Measurements from ENCODE around the gene RIMKLB.
"Not testable (repeated sequence)": the region's sequence is repeated elsewhere in the genome, so short reads cannot be mapped to it uniquely, and the experiment has no call there.

The RIMKLB gene

GRCh38 chr12:8695116-8695515 lies 2.7 kb upstream of the RIMKLB start:
- DNase-seq: no peak

DNA sequence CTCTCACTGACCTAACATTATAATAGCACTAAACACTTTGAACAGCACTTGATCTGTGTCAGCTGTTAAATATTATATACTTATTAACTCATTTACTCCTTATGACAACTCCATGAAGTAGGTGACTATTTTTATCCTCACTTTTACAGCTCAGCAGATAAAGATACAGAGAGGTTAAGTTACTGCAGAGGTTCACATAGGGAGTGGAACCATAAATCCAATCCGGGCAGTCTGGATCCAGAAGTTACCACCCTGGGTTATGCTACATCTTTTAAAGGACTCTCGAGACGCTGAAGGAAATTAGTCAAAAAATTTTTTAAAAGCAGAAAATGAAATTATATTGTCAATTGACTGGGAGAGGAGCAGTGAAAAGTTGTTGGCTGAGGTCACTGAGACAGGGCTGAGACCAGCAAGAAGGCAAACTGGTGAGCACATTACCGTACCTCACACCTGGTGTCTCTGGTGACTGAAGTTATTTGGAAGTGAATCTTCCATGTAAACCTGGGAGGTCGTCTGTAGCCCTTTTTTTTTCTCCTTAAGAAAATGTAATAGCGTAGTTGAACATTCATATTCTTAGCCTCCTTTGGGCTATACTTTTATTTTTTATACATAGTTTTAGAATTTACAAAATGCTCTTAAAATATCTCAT lies 1.2 kb upstream of the RIMKLB start:
- no peak for DNase-seq

DNA sequence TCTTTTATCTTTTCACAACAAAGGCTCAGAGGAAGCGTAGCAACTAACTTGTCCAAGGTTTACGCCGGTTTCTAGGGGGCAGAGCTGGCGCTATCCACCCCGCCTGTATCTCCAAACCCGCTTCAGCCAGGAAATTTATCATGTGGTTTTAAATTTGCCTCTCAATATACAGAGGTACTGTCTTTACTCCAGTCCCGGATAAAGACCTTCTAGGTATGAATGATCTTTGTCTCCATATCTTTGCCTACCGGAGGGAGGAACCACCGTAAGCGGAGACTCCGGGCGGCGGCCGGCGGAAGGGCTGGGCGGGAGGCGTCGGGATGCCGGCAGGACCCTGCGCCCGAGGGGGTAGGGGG lies 693 bp upstream of the RIMKLB start:
- peak; percentile 45 for DNase-seq

GRCh38 chr12:8698132-8698851 lies 501 bp downstream of the RIMKLB start:
- DNase-seq: no peak

- no peak for DNase-seq
Observed at GRCh38 chr12:8698879-8699278, 1.1 kb downstream of the RIMKLB start.

DNA sequence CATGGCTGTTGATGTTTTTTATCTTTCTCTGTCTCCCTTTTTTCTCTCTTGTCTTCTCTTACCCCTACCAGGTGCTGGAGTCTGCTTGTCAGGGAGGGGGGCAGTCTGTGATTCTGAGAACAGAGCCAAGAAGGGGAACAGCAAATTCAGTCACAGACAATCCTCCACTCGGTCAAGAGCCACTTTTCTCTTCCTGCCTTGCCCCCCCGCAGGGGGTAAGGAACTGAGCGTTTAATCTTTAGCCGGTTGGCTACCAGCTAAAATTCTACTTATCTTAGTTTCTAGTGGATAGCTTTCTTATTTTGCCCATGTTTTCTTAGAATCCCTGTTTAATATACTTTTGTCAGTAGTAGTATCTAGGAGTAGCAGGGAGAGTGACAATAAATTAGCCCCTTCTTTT lies 1.9 kb downstream of the RIMKLB start:
- no peak for DNase-seq

DNA sequence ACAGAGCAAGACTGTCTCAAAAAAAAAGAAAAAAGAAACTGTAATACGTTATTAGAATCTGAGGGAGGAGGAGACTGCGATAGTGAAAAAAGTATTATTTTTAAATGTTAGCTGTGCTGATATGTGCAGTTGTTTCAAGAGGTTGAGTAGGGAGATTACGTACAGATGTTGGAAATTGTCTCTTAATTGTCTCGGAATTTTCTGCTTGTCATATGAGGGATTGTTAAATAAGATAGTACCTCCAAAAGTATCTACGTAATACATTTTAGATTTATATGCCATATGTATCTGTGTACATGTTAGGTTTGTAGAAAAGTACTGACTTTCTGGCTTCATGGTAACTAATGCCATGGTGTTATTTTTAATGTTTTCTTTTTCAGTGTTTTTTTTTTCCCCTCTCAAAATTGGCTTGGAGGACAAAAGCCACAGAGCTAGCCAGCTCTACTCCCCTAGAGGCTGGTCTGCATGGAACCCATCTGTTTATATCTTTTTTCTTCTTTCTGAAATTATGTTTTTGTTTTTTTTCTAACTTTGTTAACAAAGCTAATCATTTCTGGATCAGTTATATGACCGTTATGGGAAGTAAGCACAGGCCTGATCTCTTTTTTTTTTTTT lies 3.4 kb downstream of the RIMKLB start:
- DNase-seq: no peak

- DNase-seq: no peak
Observed at GRCh38 chr12:8702159-8702558, 4.4 kb downstream of the RIMKLB start.

DNA sequence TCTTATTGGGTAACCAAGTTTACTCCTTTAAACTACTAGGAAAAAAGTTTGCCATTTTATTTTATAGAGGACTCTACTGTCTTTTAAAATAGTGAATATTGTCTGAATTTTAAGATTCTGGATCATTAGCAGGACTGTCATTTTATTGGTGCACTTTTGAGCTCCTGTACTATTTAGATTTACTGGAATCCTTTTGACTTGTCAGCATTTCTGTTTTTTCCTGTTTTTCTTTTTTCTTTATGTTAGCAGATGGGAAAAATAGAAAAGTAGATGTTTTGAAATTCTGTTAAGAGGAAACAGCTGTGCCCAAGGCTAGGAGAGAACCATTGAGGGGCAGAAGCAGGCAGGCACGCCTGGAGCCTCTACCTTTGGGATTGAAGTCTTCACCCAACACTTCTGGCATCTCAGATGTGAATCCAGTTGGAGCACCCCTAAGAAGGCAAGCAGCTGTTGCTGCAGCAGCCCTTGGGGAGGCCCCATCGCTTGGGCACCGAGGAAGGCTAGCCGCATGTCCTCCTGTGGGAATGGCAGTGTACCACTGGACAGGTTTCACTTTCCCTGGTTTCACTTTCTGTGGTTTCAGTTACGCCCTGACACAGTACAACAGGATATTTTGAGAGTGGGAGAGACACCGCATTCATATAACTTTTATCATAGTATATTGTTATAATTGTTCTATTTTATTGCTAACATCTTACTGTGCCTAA lies 11.5 kb downstream of the RIMKLB start:
- DNase-seq: peak; percentile 11

DNA sequence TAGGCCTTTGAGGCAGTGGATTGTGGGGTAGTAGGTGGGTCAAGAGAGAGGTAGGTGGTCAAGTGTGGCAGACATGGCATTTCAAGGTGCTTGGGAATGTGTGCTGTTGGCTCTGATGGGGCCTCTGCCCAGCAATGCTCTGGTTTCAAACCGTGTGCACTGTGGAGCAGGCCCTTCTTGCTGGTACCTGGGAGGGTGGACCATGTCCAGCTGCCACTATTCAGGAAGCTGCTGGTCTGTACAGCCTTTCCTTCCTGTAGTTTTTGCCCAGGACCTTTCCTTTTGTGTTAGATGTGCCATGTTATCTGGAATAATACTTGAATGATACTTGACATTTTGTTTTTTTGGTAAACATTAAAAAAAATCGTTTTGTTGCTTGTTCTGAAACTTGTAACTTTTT lies 14.8 kb downstream of the RIMKLB start:
- DNase-seq: no peak

DNA sequence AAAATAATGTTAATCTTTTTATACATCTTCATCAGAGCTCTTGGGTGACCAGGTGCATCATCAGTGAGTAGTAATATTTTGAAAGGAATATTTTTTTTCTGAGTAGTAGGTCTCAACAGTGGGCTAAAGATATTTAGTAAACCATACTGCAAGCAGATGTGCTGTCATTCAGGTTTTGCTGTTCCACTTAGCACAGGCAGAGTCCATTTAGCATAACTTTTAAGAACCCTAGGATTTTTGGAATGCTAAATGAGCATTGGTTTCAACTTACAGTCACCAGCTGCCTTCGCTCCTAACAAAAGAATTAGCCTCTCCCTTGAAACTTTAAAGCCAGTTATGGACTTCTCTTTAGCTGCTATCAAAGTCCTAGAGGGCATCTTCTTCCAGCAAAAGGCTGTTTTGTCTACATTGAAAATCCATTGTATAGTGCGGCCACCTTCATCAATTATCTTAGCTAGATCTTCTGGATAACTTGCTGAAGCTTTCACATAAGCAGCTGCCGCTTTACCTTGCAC lies 24.6 kb downstream of the RIMKLB start:
- no peak for DNase-seq

GRCh38 chr12:8734873-8735381 lies 37.1 kb downstream of the RIMKLB start:
- DNase-seq: no peak

DNA sequence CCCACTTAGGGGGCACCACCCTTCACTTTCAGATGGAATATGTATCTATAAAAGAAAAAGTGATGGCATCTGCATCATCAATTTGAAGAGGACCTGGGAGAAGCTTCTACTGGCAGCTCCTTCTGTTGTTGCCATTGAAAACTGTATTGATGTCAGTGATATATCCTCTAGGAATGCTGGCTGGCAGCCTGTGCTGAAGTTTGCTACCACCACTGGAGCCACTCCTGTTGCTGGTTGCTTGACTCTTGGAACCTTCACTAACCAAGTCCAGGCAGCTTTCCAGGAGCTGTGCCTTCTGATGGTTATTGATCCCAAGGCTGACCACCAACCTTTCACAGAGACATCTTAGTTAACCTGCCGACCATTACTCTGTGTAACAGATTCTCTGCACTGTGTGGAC lies 44.7 kb downstream of the RIMKLB start:
- DNase-seq: peak; percentile 13

DNA sequence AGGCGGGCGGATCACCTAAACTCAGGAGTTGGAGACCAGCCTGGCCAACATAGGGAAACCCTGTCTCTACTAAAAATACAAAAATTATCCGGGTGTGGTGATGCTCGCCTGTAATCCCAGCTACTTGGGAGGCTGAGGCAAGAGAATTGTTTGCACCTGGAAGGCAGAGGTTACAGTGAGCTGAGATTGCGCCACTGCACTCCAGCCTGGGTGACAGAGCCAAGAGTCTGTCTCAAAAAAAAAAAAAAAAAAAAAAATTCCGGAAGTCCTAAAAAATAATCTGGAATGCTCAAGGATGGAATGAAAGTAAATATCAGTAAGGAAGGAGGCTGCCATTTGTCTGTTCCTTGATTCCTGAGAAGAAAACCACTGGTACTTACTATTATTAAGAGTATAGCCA lies 45.3 kb downstream of the RIMKLB start:
- not testable (repeated sequence) for DNase-seq

DNA sequence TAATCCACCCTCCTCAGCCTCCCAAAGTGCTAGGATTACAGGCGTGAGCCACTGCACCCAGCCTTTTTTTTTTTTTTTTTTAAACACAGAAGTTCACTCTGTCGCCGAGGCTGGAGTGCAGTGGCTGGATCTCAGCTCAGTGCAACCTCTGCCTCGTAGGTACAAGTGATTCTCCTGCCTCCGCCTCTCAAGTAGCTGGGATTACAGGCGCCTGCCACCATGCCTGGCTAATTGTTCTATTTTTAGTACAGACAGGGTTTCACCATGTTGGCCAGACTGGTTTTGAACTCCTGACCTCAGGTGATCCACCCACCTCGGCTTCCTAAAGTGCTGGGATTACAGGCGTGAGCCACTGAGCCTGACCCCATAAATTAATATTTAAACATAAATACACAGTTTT lies 47.8 kb downstream of the RIMKLB start:
- DNase-seq: not testable (repeated sequence)

GRCh38 chr12:8746046-8746445 lies 48.3 kb downstream of the RIMKLB start:
- DNase-seq: no peak

GRCh38 chr12:8760076-8760475 lies 62.3 kb downstream of the RIMKLB start:
- not testable (repeated sequence) for DNase-seq

- not testable (repeated sequence) for DNase-seq
Observed at GRCh38 chr12:8762701-8763100, 64.9 kb downstream of the RIMKLB start.

GRCh38 chr12:8766121-8766520 lies 68.3 kb downstream of the RIMKLB start:
- not testable (repeated sequence) for DNase-seq

DNA sequence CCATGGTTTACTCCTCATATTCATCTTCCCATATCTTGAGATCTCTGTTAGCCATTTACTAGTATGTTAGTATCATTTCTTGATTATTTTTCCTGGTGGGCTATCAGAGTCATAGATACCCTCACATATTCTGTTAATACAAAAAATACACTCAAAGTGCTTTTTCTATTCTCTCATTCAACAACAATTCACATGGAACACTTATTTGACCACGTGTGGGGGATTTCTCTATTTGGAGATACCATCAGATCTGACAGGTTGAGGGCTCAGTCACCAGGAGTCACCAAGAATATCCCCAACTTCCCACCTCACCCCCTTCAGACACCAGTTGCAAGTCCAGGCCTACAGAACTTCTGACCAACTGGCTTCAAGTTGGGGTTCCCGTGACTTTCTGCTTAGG lies 72.7 kb downstream of the RIMKLB start:
- DNase-seq: no peak

DNA sequence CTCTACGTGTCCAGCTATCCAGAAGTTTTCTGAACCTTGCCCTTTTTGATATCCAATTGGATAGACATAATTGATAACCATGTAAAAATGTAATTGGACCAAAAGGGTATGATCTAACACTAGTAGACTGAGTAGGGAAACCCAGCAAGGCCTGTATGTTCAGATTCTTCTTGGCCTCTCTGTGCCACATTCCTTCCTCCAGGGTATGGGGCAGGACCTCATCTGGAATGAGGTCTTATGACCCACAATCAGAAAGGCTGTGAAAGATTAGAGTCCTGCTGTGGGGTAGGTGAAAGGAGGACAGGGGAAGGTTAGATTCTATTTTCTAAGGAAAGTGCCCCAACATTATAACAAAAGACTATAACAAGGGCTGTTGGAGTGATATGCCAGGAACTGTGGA lies 73.3 kb downstream of the RIMKLB start:
- no peak for DNase-seq

GRCh38 chr12:8773461-8773860 lies 75.7 kb downstream of the RIMKLB start:
- no peak for DNase-seq

- DNase-seq: no peak
Observed at GRCh38 chr12:8779281-8779680, 81.5 kb downstream of the RIMKLB start.
